Measurements from ENCODE around the gene RAP2A. TPM values are rescaled to one million over a fixed set of nuclear protein-coding genes. Genes with fewer than 3 reads are reported as not detected.

The RAP2A gene
- total RNA-seq, 4 donors from 2014 or later: 10.6 to 16.0 (median 12.7) TPM

DNA sequence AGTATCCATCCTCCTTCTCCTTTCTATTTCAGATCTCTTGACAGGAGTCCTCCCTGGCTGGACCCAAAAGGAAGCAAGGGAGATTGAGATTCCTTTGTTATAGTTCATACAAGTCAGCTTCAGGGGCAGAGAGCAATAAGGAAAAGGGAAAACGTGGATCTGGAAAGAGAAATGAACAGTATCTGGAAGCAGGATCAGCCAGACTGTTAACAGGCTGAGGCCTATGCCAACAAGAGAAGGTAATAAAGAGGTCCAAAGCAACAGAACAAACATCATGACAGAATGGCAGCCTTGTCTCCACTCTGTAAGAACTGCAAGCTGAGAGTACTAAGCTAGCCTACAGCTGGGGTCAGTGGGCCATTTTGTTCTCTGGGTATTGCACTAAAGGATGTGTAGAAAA is 64.5 kb downstream of the RAP2A start:
- WGBS: 70% methylated on average over 1 of the region's 1 CpG
- H3K4me3 ChIP-seq: no peak overlapping the region
- H3K27me3 ChIP-seq: no peaks in the 10 kb centered on the region
- H3K9me3 ChIP-seq: no peaks in the 10 kb centered on the region
- DNase-seq (ENCODE audit: low spot score in 2 of 2): no peak
- no peaks in the 10 kb centered on the region for H3K4me1 ChIP-seq
- H3K36me3 ChIP-seq: no peaks in the 10 kb centered on the region
- no peak overlapping the region for H3K27ac ChIP-seq
- TF ChIP-seq POLR2A (IDR thresholded peaks at IDR 0.05) (no peak), EP300 (IDR thresholded peaks at IDR 0.05) (no peak), POLR2AphosphoS5 (IDR thresholded peaks at IDR 0.05) (no peak), CTCF (IDR thresholded peaks at IDR 0.05) (no peak)

GRCh38 chr13:97499181-97499580 is 65.2 kb downstream of the RAP2A start:
- Histone ChIP-seq H3K4me1 (no peaks in the 10 kb centered on the region), H3K4me3 (no peak overlapping the region), H3K27ac (no peak overlapping the region), H3K9me3 (no peaks in the 10 kb centered on the region), H3K27me3 (no peaks in the 10 kb centered on the region), H3K36me3 (no peaks in the 10 kb centered on the region)
- 92% methylated on average over 4 of the region's 4 CpGs for WGBS
- DNase-seq (ENCODE audit: low spot score in 2 of 2): no peak
- TF ChIP-seq CTCF (IDR thresholded peaks at IDR 0.05) (no peak), POLR2AphosphoS5 (IDR thresholded peaks at IDR 0.05) (no peak), EP300 (IDR thresholded peaks at IDR 0.05) (no peak), POLR2A (IDR thresholded peaks at IDR 0.05) (no peak)

DNA sequence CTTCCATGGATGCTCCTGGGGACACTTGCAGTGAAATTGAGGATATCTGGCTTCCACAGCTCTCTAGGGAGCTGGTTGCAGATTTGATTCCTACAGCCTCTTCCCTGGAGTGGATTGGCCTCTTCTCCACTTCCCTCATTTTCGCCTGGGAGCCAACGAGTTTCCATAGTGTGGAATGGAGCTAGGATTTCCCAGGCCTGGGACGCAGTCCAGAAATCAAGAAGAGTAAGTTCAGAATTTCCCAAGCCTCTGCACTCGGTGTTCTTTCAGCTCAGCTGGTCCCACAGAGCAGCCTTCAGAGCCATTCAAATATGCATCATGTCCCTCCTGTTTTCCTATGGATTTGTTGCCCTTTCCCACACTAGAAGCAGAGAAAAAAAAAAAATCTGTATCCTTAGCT is 68.2 kb downstream of the RAP2A start:
- no peaks in the 10 kb centered on the region for H3K9me3 ChIP-seq
- WGBS: 52% methylated on average over 4 of the region's 4 CpGs
- H3K27me3 ChIP-seq: no peaks in the 10 kb centered on the region
- no peaks in the 10 kb centered on the region for H3K4me1 ChIP-seq
- no peak overlapping the region for H3K27ac ChIP-seq
- no peak for TF ChIP-seq POLR2AphosphoS5 (IDR thresholded peaks at IDR 0.05)
- TF ChIP-seq EP300 (IDR thresholded peaks at IDR 0.05): no peak
- no peak for TF ChIP-seq POLR2A (IDR thresholded peaks at IDR 0.05)
- TF ChIP-seq CTCF (IDR thresholded peaks at IDR 0.05): no peak
- DNase-seq (ENCODE audit: low spot score in 2 of 2): no peak
- H3K36me3 ChIP-seq: no peaks in the 10 kb centered on the region
- H3K4me3 ChIP-seq: no peak overlapping the region

DNA sequence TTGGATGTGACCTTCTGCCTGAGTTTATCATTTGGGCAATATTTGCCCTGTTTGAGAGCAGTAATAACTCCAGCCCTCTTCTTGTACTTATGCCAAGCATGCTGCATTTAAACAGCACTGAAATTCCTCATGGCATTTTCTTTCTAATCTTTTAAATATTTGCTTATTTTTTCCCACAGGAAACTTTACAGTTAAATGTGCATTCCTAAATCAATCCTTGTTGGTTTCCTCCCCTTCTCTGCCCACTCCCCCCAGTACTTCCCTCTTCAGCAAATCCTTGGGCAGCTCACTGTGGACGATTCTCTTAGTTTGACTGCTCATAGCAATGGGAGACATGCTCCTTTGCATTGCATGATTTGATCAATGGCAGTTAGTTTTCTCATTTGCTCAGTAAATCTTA is 68.7 kb downstream of the RAP2A start:
- H3K36me3 ChIP-seq: no peaks in the 10 kb centered on the region
- no peak overlapping the region for H3K4me3 ChIP-seq
- TF ChIP-seq POLR2A (IDR thresholded peaks at IDR 0.05) (no peak), CTCF (IDR thresholded peaks at IDR 0.05) (no peak), EP300 (IDR thresholded peaks at IDR 0.05) (no peak), POLR2AphosphoS5 (IDR thresholded peaks at IDR 0.05) (no peak)
- no peak for DNase-seq (ENCODE audit: low spot score in 2 of 2)
- WGBS: 21% methylated on average over 1 of the region's 1 CpG
- H3K27me3 ChIP-seq: no peaks in the 10 kb centered on the region
- no peaks in the 10 kb centered on the region for H3K9me3 ChIP-seq
- no peak overlapping the region for H3K27ac ChIP-seq
- no peaks in the 10 kb centered on the region for H3K4me1 ChIP-seq

- Histone ChIP-seq H3K27me3 (no peaks in the 10 kb centered on the region), H3K4me3 (no peak overlapping the region), H3K9me3 (no peaks in the 10 kb centered on the region), H3K27ac (no peak overlapping the region), H3K36me3 (no peaks in the 10 kb centered on the region), H3K4me1 (no peaks in the 10 kb centered on the region)
- 79% methylated on average over 1 of the region's 1 CpG for WGBS
- TF ChIP-seq CTCF (IDR thresholded peaks at IDR 0.05) (no peak), POLR2A (IDR thresholded peaks at IDR 0.05) (no peak)
- DNase-seq (ENCODE audit: low spot score in 2 of 2): no peak
Observed at GRCh38 chr13:97505017-97505416, 71.0 kb downstream of the RAP2A start.

All from suprapubic skin (tissue), 4 donors.